GM19468 (cell line): Measurements from ENCODE around the gene SERTAD3.
"Not testable (repeated sequence)": the region's sequence is repeated elsewhere in the genome, so short reads cannot be mapped to it uniquely, and the experiment has no call there.

Experiments
- ATAC-seq: cut with Tn5 transposase; IDR thresholded peaks from one replicate; pipeline ENCODE4 v1.9.1; 2021; ENCODE audit warnings: mild to moderate bottlenecking, moderate library complexity, moderate number of reproducible peaks; ENCODE audit not compliant: unreplicated experiment; ENCODE audit errors: extremely low read depth

Gene SERTAD3

GRCh38 chr19:40460185-40460584, 16.1 kb upstream of the SERTAD3 start:
- no peak for ATAC-seq

DNA sequence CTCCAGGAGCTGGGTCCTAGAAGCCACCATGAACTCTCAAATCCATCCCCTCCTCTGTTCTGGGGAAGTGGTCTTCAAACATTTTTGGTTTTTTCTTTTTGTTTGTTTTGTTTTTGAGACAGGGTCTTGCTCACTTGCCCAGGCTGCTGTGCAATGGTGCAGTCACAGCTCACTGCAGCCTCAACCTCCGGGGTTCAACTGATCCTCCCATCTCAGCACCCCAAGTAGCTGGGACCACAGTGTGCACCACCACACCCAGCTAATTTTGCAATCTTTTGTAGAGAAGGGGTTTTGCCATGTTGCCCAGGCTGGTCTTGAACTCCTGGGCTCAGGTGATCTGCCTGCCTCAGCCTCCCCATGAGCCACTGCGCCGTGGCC, 14.5 kb upstream of the SERTAD3 start:
- ATAC-seq: no peak

DNA sequence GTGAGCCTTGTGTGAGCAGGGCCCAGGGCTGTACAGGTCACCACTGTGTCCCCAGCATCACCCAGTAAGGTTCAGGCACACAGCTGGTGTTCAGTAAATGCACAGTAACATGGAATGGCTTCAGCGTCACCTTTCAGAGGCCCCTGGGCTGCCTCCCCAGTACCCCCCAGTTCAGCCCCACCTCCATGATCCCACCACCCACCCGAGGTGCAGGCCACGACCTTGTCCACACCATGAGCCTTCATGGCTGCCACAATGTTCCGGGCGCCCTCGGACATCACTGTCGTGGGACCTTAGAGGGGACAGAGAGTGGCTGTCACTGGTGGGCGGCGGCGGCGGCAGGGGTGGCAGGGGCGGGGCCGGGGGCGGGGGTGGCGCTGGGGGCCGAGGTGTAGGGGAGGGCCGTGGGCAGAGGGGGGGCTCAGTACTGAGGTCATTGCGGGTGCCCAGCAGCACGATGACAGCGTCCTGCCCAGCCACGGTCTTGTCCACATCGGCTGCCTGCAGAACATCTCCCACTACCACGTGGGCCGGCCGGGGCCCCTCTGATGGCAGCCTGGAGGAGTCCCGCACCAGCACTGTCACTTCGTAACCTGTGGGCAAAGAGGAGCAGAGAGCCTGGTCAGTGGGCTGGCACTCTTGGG, 13.9 kb upstream of the SERTAD3 start:
- ATAC-seq: no peak

DNA sequence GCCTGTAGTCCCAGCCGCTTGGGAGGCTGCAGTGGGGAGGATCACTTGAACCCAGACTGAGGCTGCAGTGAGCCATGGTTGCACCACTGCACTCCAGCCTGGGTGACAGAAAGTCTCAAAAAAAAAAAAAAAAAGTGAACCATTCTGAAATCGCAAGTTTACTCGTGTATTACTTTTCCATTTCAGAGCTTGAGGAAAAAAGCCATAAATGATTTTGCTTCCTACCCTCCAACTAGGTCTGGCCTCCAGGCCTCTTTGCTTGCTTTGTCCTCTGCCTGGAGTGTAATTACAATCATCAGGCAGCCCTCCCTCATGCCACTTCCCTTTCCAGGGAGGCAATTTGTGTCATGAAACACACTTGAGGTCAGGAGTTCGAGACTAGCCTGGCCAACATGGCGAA, 12.9 kb upstream of the SERTAD3 start:
- ATAC-seq: no peak

- ATAC-seq: not testable (repeated sequence)
Measured at GRCh38 chr19:40453943-40454342, 9.8 kb upstream of the SERTAD3 start.

- ATAC-seq: no peak
Measured at GRCh38 chr19:40453151-40453735, 9.1 kb upstream of the SERTAD3 start.

DNA sequence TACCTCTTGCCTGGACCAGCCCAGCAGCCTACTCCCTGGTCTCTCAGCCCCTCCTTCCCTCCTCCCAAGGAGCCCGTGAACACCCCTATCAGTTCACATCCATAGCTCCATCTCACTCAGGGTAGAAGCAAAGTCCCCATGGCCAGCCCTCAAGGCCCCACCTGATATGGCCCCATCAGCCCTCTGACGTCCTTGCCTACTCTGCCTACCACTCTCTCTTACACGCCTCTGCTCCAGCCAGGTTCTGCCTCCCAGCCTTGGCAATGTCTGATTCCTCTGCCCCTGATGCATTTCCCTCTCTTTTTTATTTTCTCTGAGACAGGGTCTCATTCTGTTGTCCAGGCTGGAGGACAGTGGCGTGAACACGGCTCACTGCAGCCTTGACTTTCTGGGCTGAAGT, 7.9 kb upstream of the SERTAD3 start:
- no peak for ATAC-seq

DNA sequence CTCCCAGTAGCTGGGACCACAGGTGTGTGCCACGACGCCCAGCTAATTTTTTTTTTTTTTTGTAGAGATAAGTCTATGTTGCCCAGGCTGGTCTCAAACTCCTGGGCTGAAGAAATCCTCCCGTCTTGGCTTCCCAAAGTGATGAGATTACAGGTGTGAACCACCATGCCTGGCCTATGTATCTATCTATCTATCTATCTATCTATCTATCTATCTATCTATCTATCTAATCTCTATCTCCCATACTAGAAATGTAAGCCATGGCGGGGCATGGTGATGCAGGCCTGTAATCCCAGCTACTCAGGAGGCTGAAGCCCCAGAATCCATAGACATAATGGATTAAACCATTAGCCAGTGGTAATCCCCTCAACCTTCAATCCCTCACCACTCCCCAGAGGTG, 6.5 kb upstream of the SERTAD3 start:
- ATAC-seq: no peak

- ATAC-seq: no peak
Measured at GRCh38 chr19:40449506-40449905, 5.4 kb upstream of the SERTAD3 start.

DNA sequence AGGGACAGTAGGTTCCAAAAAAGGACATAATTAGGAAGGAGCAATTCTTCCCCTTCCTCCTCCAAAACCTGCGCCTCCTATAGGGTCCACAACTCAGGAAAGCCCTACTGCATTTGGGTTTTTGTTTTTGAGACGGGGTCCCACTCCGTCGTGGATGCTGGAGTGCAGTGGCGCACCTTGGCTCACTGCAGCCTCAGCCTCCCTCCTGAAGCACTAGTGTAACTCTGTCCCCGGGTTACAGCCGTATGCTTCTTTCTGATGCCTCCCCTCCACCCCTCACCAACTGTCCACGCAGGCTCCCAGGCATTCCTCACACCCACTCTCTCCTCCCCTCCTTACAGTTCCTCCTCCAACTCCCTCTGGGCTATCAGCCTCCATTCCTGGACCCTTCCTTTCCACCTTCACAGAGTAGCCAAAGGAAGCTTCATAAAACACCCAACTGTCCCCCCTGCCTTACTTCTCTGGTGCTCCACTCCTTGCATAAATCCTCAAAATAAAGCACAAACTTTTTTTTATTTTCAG, 2.2 kb upstream of the SERTAD3 start:
- no peak for ATAC-seq

DNA sequence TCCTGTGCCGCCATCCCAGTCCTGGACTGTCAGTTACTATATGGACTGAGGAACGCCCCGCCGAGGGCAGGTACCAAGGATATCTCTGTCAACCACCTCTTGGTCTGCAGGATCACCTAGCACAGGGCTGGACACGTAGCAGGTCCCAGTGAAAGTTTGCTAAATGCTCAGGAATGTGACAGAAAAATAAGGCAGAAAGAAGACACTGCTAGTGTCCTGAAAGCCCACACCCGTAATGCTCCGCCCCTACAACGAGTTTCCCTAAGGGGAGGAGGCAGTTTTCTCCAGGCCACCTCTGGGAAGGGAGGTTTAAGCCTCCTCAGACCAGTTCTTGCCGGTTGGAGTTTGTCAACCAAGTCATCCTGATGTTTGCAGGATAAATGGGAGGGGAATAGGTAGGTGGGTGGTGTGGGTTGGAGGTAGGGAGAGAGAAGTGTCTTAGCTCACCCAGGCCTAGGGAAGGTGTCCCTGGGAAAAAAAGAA, 1.7 kb upstream of the SERTAD3 start:
- no peak for ATAC-seq

- no peak for ATAC-seq
Measured at GRCh38 chr19:40444825-40445312, 734 bp upstream of the SERTAD3 start.

- ATAC-seq: peak; percentile 57
Measured at GRCh38 chr19:40443131-40443999, 770 bp downstream of the SERTAD3 start.

DNA sequence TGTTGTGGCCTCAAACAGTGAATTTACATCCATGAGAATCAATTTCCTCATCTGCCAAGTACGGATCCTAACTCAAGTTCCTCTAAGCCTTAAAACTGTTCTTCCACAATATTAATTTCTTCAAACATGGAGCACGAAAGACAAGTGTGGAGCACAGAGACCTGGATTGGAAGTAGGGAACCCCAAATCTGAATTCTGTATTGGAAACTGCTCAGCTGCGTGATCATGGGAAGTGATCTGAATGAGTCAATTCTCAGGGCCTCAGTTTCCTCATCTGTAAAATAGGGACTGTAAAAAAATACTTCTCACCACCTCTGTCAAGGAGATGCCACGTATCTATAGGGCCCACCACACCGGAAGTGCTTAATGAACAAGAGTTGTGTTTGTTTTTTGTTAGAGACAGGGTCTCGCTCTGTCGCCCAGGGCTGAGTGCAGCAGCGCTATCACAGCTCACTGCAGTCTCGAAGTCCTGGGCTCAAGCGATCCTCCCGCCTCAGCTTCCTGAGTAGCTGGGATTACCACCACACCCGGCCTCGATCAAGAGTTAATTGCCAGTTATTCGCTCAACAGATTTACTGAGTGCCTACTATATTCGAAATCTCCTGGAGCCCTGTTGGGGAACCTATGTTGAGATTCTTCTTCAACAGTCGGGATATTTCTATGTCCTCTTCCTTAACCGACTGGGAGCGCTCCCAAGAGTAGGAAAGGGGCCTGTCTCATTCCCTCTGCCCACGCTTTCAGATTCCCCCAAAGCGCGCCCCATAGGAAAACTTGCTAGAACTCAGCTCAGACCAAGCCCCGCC, 1.6 kb downstream of the SERTAD3 start:
- ATAC-seq: no peak

GRCh38 chr19:40441719-40442253, 2.3 kb downstream of the SERTAD3 start:
- ATAC-seq: no peak

- ATAC-seq: no peak
Measured at GRCh38 chr19:40438284-40438683, 5.9 kb downstream of the SERTAD3 start.

GRCh38 chr19:40433391-40434216, 10.5 kb downstream of the SERTAD3 start:
- ATAC-seq: peak; percentile 51

- not testable (repeated sequence) for ATAC-seq
Measured at GRCh38 chr19:40432760-40433159, 11.4 kb downstream of the SERTAD3 start.

- ATAC-seq: no peak
Measured at GRCh38 chr19:40431698-40432097, 12.4 kb downstream of the SERTAD3 start.
